Measurements from ENCODE around the gene PIP5KL1.

PIP5KL1 gene

GRCh38 chr9:127923046-127923445, 7.5 kb downstream of the PIP5KL1 start:
- H3K4me3 ChIP-seq (ENCODE audit: low read depth, low read length): no peak overlapping the region
- no peak for TF ChIP-seq CTCF (IDR thresholded peaks at IDR 0.05; ENCODE audit: low read depth, low read length)
- no peak for TF ChIP-seq POLR2A (IDR thresholded peaks at IDR 0.05; ENCODE audit: extremely low read depth, insufficient read length)
- no peak for TF ChIP-seq MYC (IDR thresholded peaks at IDR 0.05; ENCODE audit: low read depth, low read length)
- TF ChIP-seq MAX (IDR thresholded peaks at IDR 0.05; ENCODE audit: low read depth, low read length): no peak
- no peak for DNase-seq (ENCODE audit: low read depth)

- no peak for TF ChIP-seq MAX (IDR thresholded peaks at IDR 0.05; ENCODE audit: low read depth, low read length)
- TF ChIP-seq MYC (IDR thresholded peaks at IDR 0.05; ENCODE audit: low read depth, low read length): 0 out of 2 replicates have a peak, but pooled peaks have one; percentile 15
- TF ChIP-seq CTCF (IDR thresholded peaks at IDR 0.05; ENCODE audit: low read depth, low read length): peak; percentile 56
- DNase-seq (ENCODE audit: low read depth): peak; percentile 70
- no peak overlapping the region for H3K4me3 ChIP-seq (ENCODE audit: low read depth, low read length)
These were observed 8.9 kb downstream of the PIP5KL1 start for GRCh38 chr9:127921557-127922120.

GRCh38 chr9:127920794-127921193, 9.8 kb downstream of the PIP5KL1 start:
- TF ChIP-seq MAX (IDR thresholded peaks at IDR 0.05; ENCODE audit: low read depth, low read length) (no peak), MYC (IDR thresholded peaks at IDR 0.05; ENCODE audit: low read depth, low read length) (no peak), POLR2A (IDR thresholded peaks at IDR 0.05; ENCODE audit: extremely low read depth, insufficient read length) (no peak), CTCF (IDR thresholded peaks at IDR 0.05; ENCODE audit: low read depth, low read length) (no peak)
- DNase-seq (ENCODE audit: low read depth): no peak
- no peak overlapping the region for H3K4me3 ChIP-seq (ENCODE audit: low read depth, low read length)

GRCh38 chr9:127919253-127919815, 11.2 kb downstream of the PIP5KL1 start:
- TF ChIP-seq POLR2A (IDR thresholded peaks at IDR 0.05; ENCODE audit: extremely low read depth, insufficient read length) (no peak), MAX (IDR thresholded peaks at IDR 0.05; ENCODE audit: low read depth, low read length) (peak; percentile 51), CTCF (IDR thresholded peaks at IDR 0.05; ENCODE audit: low read depth, low read length) (no peak), MYC (IDR thresholded peaks at IDR 0.05; ENCODE audit: low read depth, low read length) (no peak)
- peak; percentile 70 for DNase-seq (ENCODE audit: low read depth)
- H3K4me3 ChIP-seq (ENCODE audit: low read depth, low read length): no peak overlapping the region

- DNase-seq (ENCODE audit: low read depth): peak; percentile 53
- H3K4me3 ChIP-seq (ENCODE audit: low read depth, low read length): no peak overlapping the region
- TF ChIP-seq MYC (IDR thresholded peaks at IDR 0.05; ENCODE audit: low read depth, low read length) (no peak), POLR2A (IDR thresholded peaks at IDR 0.05; ENCODE audit: extremely low read depth, insufficient read length) (no peak), CTCF (IDR thresholded peaks at IDR 0.05; ENCODE audit: low read depth, low read length) (peak; percentile 34), MAX (IDR thresholded peaks at IDR 0.05; ENCODE audit: low read depth, low read length) (no peak)
These were observed 12.1 kb downstream of the PIP5KL1 start for GRCh38 chr9:127918183-127919107.

Data from NB4 (cell line).